ENCODE data around the gene DMRTA2.

DMRTA2 gene

DNA sequence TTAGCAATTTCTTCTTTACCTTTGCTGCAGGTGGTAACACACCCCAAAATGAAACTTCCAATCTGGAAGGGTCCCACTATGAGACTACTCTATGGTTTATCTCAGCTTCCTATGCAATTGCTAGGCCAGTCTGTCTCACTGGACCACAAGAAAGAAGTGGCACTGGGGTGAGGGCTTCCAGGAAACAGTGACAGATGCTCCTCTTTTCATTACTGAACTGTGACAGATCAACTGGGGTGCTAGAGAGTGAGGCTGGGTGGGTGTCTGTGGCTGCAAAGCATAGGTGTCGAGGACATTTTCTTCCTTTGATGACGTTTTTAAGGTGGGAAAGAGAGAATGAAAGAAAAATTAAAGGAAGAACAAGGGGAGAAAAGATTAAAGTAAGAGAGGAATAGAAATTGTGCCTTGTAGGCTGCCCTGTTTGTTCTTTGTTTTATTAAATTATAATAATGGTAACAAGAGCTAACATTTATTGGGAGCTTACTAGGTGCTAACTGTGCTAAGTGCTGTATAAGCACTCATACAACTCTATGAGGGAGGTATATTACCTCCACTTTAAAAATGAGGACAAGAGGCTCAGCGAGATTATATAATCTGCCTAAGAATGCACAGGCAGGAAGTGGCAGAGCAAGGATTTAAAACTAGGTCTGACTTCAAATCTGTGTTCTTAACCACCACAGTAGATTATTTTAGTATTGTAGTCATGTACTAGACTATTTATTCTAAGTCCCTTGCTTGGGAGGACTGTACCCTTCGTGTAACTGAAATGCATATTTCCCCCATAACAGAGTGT lies 27.8 kb upstream of the DMRTA2 start:
- DNase-seq (ENCODE audit: low read depth in 1 of 2, low spot score in 1 of 2) = no peak
- H3K4me3 ChIP-seq (replicated peaks; ENCODE audit: insufficient read depth, low read length) = no peak overlapping the region
- TF ChIP-seq GABPA (IDR thresholded peaks at IDR 0.05; ENCODE audit: low read depth) (no peak), POLR2AphosphoS5 (IDR thresholded peaks at IDR 0.05; ENCODE audit: low read depth) (no peak), SPI1 (IDR thresholded peaks at IDR 0.05; ENCODE audit: borderline replicate concordance, low read depth) (no peak), CTCF (IDR thresholded peaks at IDR 0.05; ENCODE audit: insufficient read depth, low read length) (no peak), REST (IDR thresholded peaks at IDR 0.05; ENCODE audit: insufficient replicate concordance, low read depth) (no peak)
- H3K27me3 ChIP-seq (ENCODE audit: insufficient read depth, poor library complexity, severe bottlenecking) = no peaks in the 10 kb centered on the region
- H3K27ac ChIP-seq (replicated peaks) = no peak overlapping the region

- Histone ChIP-seq H3K27me3 (ENCODE audit: insufficient read depth, poor library complexity, severe bottlenecking) (no peaks in the 10 kb centered on the region), H3K27ac (replicated peaks) (no peak overlapping the region), H3K4me3 (replicated peaks; ENCODE audit: insufficient read depth, low read length) (no peak overlapping the region)
- no peak for TF ChIP-seq POLR2AphosphoS5 (IDR thresholded peaks at IDR 0.05; ENCODE audit: low read depth)
- TF ChIP-seq GABPA (IDR thresholded peaks at IDR 0.05; ENCODE audit: low read depth) = no peak
- TF ChIP-seq REST (IDR thresholded peaks at IDR 0.05; ENCODE audit: insufficient replicate concordance, low read depth) = no peak
- DNase-seq (ENCODE audit: low read depth in 1 of 2, low spot score in 1 of 2) = no peak
Observed at GRCh38 chr1:50447961-50448360, 24.7 kb upstream of the DMRTA2 start.

GRCh38 chr1:50441183-50441582 lies 17.9 kb upstream of the DMRTA2 start:
- TF ChIP-seq REST (IDR thresholded peaks at IDR 0.05; ENCODE audit: insufficient replicate concordance, low read depth) (no peak), POLR2AphosphoS5 (IDR thresholded peaks at IDR 0.05; ENCODE audit: low read depth) (no peak), CTCF (IDR thresholded peaks at IDR 0.05; ENCODE audit: insufficient read depth, low read length) (no peak), SPI1 (IDR thresholded peaks at IDR 0.05; ENCODE audit: borderline replicate concordance, low read depth) (no peak), GABPA (IDR thresholded peaks at IDR 0.05; ENCODE audit: low read depth) (no peak)
- DNase-seq (ENCODE audit: low read depth in 1 of 2, low spot score in 1 of 2) = no peak
- no peak overlapping the region for H3K27ac ChIP-seq (replicated peaks)
- H3K4me3 ChIP-seq (replicated peaks; ENCODE audit: insufficient read depth, low read length) = no peak overlapping the region
- H3K27me3 ChIP-seq (ENCODE audit: insufficient read depth, poor library complexity, severe bottlenecking) = no peaks in the 10 kb centered on the region
